H9 (cell line): ENCODE data around the gene NALCN. TPM values are rescaled to one million over a fixed set of nuclear protein-coding genes. Genes with fewer than 3 reads are reported as not detected.

Experiments used
- DNase-seq: peaks from one replicate; pipeline ENCODE4 v3.0.0-alpha.2; 2017
- H2AFZ ChIP-seq: one replicate; pipeline ENCODE4 v1.6.1; 2013; ENCODE audit warnings: mild to moderate bottlenecking, low read length, control low read depth, moderate library complexity
- H2AK5ac ChIP-seq: 2 replicates; pipeline ENCODE4 v1.6.1; 2013; ENCODE audit warnings: low read length, control low read depth, mixed read lengths; ENCODE audit not compliant: insufficient read length
- H2BK120ac ChIP-seq: one replicate; pipeline ENCODE4 v1.6.1; 2013; ENCODE audit warnings: low read depth, mild to moderate bottlenecking, low read length, control low read depth, inconsistent platforms; ENCODE audit not compliant: poor library complexity, severe bottlenecking
- H2BK12ac ChIP-seq: 2 replicates; pipeline ENCODE4 v1.6.1; 2013; ENCODE audit warnings: low read length, control low read depth, mixed read lengths, low read depth; ENCODE audit not compliant: insufficient read length
- H2BK15ac ChIP-seq: 2 replicates; pipeline ENCODE4 v1.6.1; 2013; ENCODE audit warnings: low read depth, low read length, control low read depth
- H2BK20ac ChIP-seq: one replicate; pipeline ENCODE4 v1.6.1; 2013; ENCODE audit warnings: low read depth, mild to moderate bottlenecking, low read length, control low read depth, inconsistent platforms; ENCODE audit not compliant: poor library complexity, severe bottlenecking
- H2BK5ac ChIP-seq: 2 replicates; pipeline ENCODE4 v1.6.1; 2013; ENCODE audit warnings: low read length, control low read depth, mixed read lengths; ENCODE audit not compliant: insufficient read length
- H3K14ac ChIP-seq: 2 replicates; pipeline ENCODE4 v1.6.1; 2013; ENCODE audit warnings: low read length, control low read depth; ENCODE audit not compliant: insufficient read depth
- H3K18ac ChIP-seq: 2 replicates; pipeline ENCODE4 v1.6.1; 2013; ENCODE audit warnings: low read depth, mild to moderate bottlenecking, mixed read lengths, low read length, control low read depth; ENCODE audit not compliant: insufficient read length
- H3K23ac ChIP-seq: 2 replicates; pipeline ENCODE4 v1.6.1; 2013; ENCODE audit warnings: low read length, control low read depth, mixed read lengths, low read depth; ENCODE audit not compliant: insufficient read length
- H3K23me2 ChIP-seq: 2 replicates; pipeline ENCODE4 v1.6.1; 2013; ENCODE audit warnings: low read depth, mild to moderate bottlenecking, mixed read lengths, low read length, control low read depth; ENCODE audit not compliant: insufficient read length, poor library complexity, severe bottlenecking
- H3K27ac ChIP-seq: 2 replicates; pipeline ENCODE4 v1.5.1; 2013; ENCODE audit warnings: low read length, control low read depth, mixed read lengths, low read depth; ENCODE audit not compliant: insufficient read length
- H3K27me3 ChIP-seq: 2 replicates; pipeline ENCODE4 v1.6.1; 2013; ENCODE audit warnings: low read length, control low read depth, inconsistent platforms; ENCODE audit not compliant: insufficient read depth
- H3K4ac ChIP-seq: 2 replicates; pipeline ENCODE4 v1.6.1; 2013; ENCODE audit warnings: low read depth, mild to moderate bottlenecking, control low read depth, inconsistent platforms, low read length, moderate library complexity
- H3K4me1 ChIP-seq: 2 replicates; pipeline ENCODE4 v1.6.1; 2013; ENCODE audit warnings: low read length, control low read depth, inconsistent platforms; ENCODE audit not compliant: insufficient read depth
- H3K4me2 ChIP-seq: 2 replicates; pipeline ENCODE4 v1.6.1; 2013; ENCODE audit warnings: low read length, control low read depth, mixed read lengths; ENCODE audit not compliant: insufficient read length, insufficient read depth
- H3K56ac ChIP-seq: 2 replicates; pipeline ENCODE4 v1.6.1; 2013; ENCODE audit warnings: low read depth, mild to moderate bottlenecking, mixed read lengths, low read length, control low read depth; ENCODE audit not compliant: insufficient read length
- H3K79me1 ChIP-seq: 2 replicates; pipeline ENCODE4 v1.6.1; 2013; ENCODE audit warnings: low read depth, mild to moderate bottlenecking, moderate library complexity, low read length, control low read depth, inconsistent platforms; ENCODE audit not compliant: insufficient read depth, poor library complexity, severe bottlenecking
- H3K79me2 ChIP-seq: 2 replicates; pipeline ENCODE4 v1.6.1; 2013; ENCODE audit warnings: low read length, control low read depth, inconsistent platforms; ENCODE audit not compliant: insufficient read depth
- H3K9ac ChIP-seq: 2 replicates; pipeline ENCODE4 v1.6.1; 2013; ENCODE audit warnings: low read length, control low read depth, mixed read lengths; ENCODE audit not compliant: insufficient read length; ENCODE audit errors: extremely low read depth
- H3K9me3 ChIP-seq: one replicate; pipeline ENCODE4 v1.6.1; 2013; ENCODE audit warnings: low read depth, low read length, inconsistent platforms; ENCODE audit not compliant: control insufficient read depth
- H3T11ph ChIP-seq: one replicate; pipeline ENCODE4 v1.6.1; 2013; ENCODE audit warnings: mild to moderate bottlenecking, low read length, control low read depth, inconsistent platforms
- H4K20me1 ChIP-seq: one replicate; pipeline ENCODE4 v1.6.1; 2013; ENCODE audit not compliant: control insufficient read depth, insufficient read length, insufficient read depth
- H4K5ac ChIP-seq: 2 replicates; pipeline ENCODE4 v1.6.1; 2013; ENCODE audit warnings: low read depth, mild to moderate bottlenecking, mixed read lengths, low read length, control low read depth; ENCODE audit not compliant: insufficient read length
- H4K8ac ChIP-seq: replicated peaks from 2 replicates; pipeline ENCODE4 v1.6.1; 2013; ENCODE audit warnings: low read length, control low read depth, mixed read lengths, low read depth; ENCODE audit not compliant: insufficient read length
- H4K91ac ChIP-seq: 2 replicates; pipeline ENCODE4 v1.6.1; 2013; ENCODE audit warnings: low read depth, mild to moderate bottlenecking, moderate library complexity, mixed read lengths, low read length, control low read depth; ENCODE audit not compliant: insufficient read length
- H3K27ac Mint-ChIP-seq, 3 experiments: 2 replicates in 2 of 3; 3 replicates in 1 of 3; pipeline ENCODE4 v1.8.0; 2020 to 2021; ENCODE audit warnings: mixed read lengths in 3 of 3, mild to moderate bottlenecking in 1 of 3, moderate library complexity in 1 of 3
- H3K27me3 Mint-ChIP-seq: 2 replicates; pipeline ENCODE4 v1.8.0; 2021; ENCODE audit warnings: low read depth, mild to moderate bottlenecking, moderate library complexity, mixed read lengths
- H3K36me3 Mint-ChIP-seq, 3 experiments: 2 replicates in 2 of 3; 3 replicates in 1 of 3; pipeline ENCODE4 v1.8.0; 2020 to 2021; ENCODE audit warnings: low read depth in 3 of 3, mixed read lengths in 3 of 3; ENCODE audit not compliant: insufficient read depth in 1 of 3
- H3K4me1 Mint-ChIP-seq, 2 experiments: 2 replicates each; pipeline ENCODE4 v1.8.0; 2020; ENCODE audit warnings: mixed read lengths in 2 of 2
- H3K4me3 Mint-ChIP-seq, 2 experiments: 2 replicates in 1 of 2; 3 replicates in 1 of 2; pipeline ENCODE4 v1.8.0; 2020 to 2021; ENCODE audit warnings: mild to moderate bottlenecking in 2 of 2, mixed read lengths in 2 of 2, moderate library complexity in 1 of 2
- H3K9me3 Mint-ChIP-seq, 2 experiments: 2 replicates in 1 of 2; 3 replicates in 1 of 2; pipeline ENCODE4 v1.8.0; 2020; ENCODE audit warnings: mild to moderate bottlenecking in 2 of 2, mixed read lengths in 2 of 2, moderate library complexity in 1 of 2
- WGBS: extraction: QIAGEN DNeasy Blood & Tissue Kit; methylation state at CpG from one replicate; pipeline ENCODE4 v1.1.7; 2013; ENCODE audit warnings: missing lambda C conversion rate, low lambda C conversion rate, mixed read lengths; ENCODE audit not compliant: insufficient read length; ENCODE audit errors: extremely low coverage; 5-methylcytosine and 5-hydroxymethylcytosine counted together
- total RNA-seq: library from RNA; stranded (reverse); gene quantifications from 2 replicates; pipeline ENCODE4 v1.2.1, GENCODE V29; 2021
- TF ChIP-seq, protein P1 (sequence below): fragments of 200-600 bp; sonication (generic); conservative IDR thresholded peaks from 3 replicates; pipeline ENCODE4 v1.8.0; 2021; ENCODE audit warnings: antibody characterized with exemption, mild to moderate bottlenecking

Gene NALCN
- total RNA-seq, 1 experiment from 2014 or later: 0.09 TPM

DNA sequence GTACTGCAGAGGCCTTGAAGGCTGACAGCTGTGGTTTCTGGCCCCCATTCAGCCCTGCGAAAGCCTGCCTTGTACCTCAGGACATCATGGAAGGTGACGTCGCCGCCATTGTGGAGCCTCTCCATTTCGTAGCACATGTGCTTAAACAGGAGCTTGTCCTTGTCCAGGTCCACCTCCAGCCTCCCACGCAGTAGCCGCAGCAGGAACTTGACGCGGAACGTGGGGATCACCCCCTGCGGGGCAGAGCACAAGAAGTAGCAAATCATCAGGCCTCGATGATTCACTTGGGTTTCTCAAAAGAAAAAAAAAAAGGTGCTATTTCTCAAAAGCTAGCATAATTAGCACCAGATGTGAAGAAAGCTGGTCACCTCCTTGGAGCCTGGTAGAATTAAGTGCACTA lies 351.0 kb downstream of the NALCN start:
- Histone ChIP-seq H2BK120ac (no peak overlapping the region), H4K5ac (no peak overlapping the region), H3K9me3 (no peaks in the 10 kb centered on the region), H3K27ac (no peak overlapping the region), H3K4me2 (no peak overlapping the region), H3K79me2 (no peaks in the 10 kb centered on the region), H3K18ac (no peak overlapping the region), H3K27me3 (no peaks in the 10 kb centered on the region), H3K56ac (no peak overlapping the region), H2BK20ac (no peak overlapping the region), H2BK5ac (no peak overlapping the region), H4K8ac (no peak overlapping the region), H3K4ac (no peak overlapping the region), H3K23me2 (no peaks in the 10 kb centered on the region), H3T11ph (no peak overlapping the region), H4K20me1 (no peaks in the 10 kb centered on the region), H2BK15ac (no peak overlapping the region), H2BK12ac (no peak overlapping the region), H3K23ac (no peak overlapping the region), H2AFZ (no peak overlapping the region), H4K91ac (no peak overlapping the region), H3K14ac (no peak overlapping the region), H3K4me1 (no peaks in the 10 kb centered on the region), H3K9ac (no peak overlapping the region), H2AK5ac (no peak overlapping the region), H3K79me1 (no peaks in the 10 kb centered on the region)
- no CpG with 5 or more reads among the region's 12 CpGs for WGBS
- H3K9me3 Mint-ChIP-seq: no peaks in the 10 kb centered on the region
- no peak for DNase-seq
- no peak overlapping the region for H3K27ac Mint-ChIP-seq
- TF ChIP-seq, protein P1, sequence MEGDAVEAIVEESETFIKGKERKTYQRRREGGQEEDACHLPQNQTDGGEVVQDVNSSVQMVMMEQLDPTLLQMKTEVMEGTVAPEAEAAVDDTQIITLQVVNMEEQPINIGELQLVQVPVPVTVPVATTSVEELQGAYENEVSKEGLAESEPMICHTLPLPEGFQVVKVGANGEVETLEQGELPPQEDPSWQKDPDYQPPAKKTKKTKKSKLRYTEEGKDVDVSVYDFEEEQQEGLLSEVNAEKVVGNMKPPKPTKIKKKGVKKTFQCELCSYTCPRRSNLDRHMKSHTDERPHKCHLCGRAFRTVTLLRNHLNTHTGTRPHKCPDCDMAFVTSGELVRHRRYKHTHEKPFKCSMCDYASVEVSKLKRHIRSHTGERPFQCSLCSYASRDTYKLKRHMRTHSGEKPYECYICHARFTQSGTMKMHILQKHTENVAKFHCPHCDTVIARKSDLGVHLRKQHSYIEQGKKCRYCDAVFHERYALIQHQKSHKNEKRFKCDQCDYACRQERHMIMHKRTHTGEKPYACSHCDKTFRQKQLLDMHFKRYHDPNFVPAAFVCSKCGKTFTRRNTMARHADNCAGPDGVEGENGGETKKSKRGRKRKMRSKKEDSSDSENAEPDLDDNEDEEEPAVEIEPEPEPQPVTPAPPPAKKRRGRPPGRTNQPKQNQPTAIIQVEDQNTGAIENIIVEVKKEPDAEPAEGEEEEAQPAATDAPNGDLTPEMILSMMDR: no peak
- H3K36me3 Mint-ChIP-seq: no peaks in the 10 kb centered on the region; a peak in 2 of 7 replicates
- peaks cover 3% of the 10 kb centered on the region; the same call in 1 of the 2 replicates for H3K27me3 Mint-ChIP-seq
- H3K4me1 Mint-ChIP-seq: no peaks in the 10 kb centered on the region
- no peak overlapping the region for H3K4me3 Mint-ChIP-seq
